Stimulated activated effector memory CD8-positive, alpha-beta T cell treated with anti-CD3 and anti-CD28 coated beads, Interleukin-12 subunit alpha, Interleukin-12 subunit beta, amount 100 ng/mL, for 72 hours (primary cell): ENCODE data around the gene SLC35B3.

Source experiments
- ATAC-seq: fragments of 150-1000 bp; cut with Tn5 transposase; 2 replicates; pipeline ENCODE4 v1.10.0; 2021
- DNase-seq, 2 donors: peaks; one replicate each; pipeline ENCODE4 v3.0.0; 2021 to 2022; ENCODE audit warnings: low spot score in 2 of 2
- H3K27ac Mint-ChIP-seq: one replicate; pipeline ENCODE4 v1.8.0; 2022; ENCODE audit warnings: mild to moderate bottlenecking, mixed read lengths
- H3K36me3 Mint-ChIP-seq: one replicate; pipeline ENCODE4 v1.8.0; 2022; ENCODE audit warnings: mild to moderate bottlenecking, mixed read lengths
- H3K4me1 Mint-ChIP-seq: one replicate; pipeline ENCODE4 v1.8.0; 2022; ENCODE audit warnings: mixed read lengths
- H3K4me3 Mint-ChIP-seq: one replicate; pipeline ENCODE4 v1.8.0; 2022; ENCODE audit warnings: mild to moderate bottlenecking, mixed read lengths
- H3K9me3 Mint-ChIP-seq: one replicate; pipeline ENCODE4 v1.8.0; 2022; ENCODE audit warnings: mixed read lengths

SLC35B3 gene

DNA sequence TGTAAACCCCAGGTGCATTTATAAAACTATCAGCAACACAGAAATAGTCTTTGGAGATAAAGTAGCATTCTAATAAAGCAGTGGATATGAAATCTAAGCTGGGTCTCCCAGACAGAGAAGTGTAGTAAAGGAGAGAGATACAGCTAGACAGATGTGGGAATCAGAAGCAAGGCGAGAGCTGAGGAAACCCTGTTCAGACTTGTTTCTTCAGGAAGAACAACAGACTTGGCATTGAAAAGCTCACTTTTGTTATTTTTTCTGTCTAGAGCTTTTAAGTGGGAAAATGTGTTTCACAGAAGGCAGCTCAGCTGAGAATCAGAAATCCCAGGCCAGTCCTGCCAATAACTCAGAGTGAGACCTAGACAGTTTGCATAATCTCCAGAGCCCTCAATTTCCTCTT lies 52.9 kb downstream of the SLC35B3 start:
- Mint-ChIP-seq H3K4me3 (no peak overlapping the region), H3K36me3 (no peaks in the 10 kb centered on the region), H3K4me1 (no peaks in the 10 kb centered on the region), H3K9me3 (no peaks in the 10 kb centered on the region), H3K27ac (no peak overlapping the region)
- ATAC-seq (no peak), DNase-seq (no peak)

DNA sequence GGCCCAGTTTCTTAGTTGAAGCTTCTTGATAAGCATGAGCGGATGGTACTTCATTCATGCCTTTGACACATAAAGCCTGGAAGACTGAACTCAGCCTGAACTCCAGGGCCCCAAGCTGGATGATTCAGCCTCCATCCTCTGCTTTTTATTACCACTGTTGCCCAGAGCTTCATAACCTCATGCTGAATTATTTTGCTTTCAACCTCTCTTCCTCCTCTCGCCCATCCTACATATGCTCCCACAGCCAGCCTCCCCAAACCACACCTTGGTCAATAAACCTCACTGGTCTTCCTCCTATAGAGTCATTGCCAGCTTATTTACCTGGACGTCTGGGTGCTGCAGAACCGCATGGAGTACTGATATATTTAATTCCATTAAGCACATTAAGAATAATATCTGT lies 59.4 kb downstream of the SLC35B3 start:
- Mint-ChIP-seq H3K36me3 (no peaks in the 10 kb centered on the region), H3K4me1 (no peaks in the 10 kb centered on the region), H3K27ac (no peak overlapping the region), H3K4me3 (no peak overlapping the region), H3K9me3 (no peaks in the 10 kb centered on the region)
- DNase-seq (no peak), ATAC-seq (no peak)
